Activated B cell treated with CpG ODN at 0.5 μM for 24 hours (primary cell): Measurements from ENCODE around the gene CAPSL. TPM values are rescaled to one million over a fixed set of nuclear protein-coding genes. Genes with fewer than 3 reads are reported as not detected.

Experiments
- ATAC-seq: fragments of 200-7000 bp; cut with Tn5 transposase; one replicate; pipeline ENCODE4 v1.10.0; 2021; ENCODE audit warnings: low read depth, mild to moderate bottlenecking, moderate library complexity
- CTCF ChIA-PET: fragments of 350-600 bp; sonication (Branson Sonifier 250); formaldehyde crosslinking; loops from one replicate; lab custom pipeline; 2021; ENCODE audit warnings: antibody characterized with exemption; lab: Charles Lee
- POLR2A ChIA-PET: fragments of 350-600 bp; sonication (Branson Sonifier 250); formaldehyde crosslinking; loops from one replicate; lab custom pipeline; 2021; ENCODE audit warnings: antibody characterized with exemption; lab: Charles Lee
- DNase-seq: peaks from one replicate; pipeline ENCODE4 v3.0.0; 2022
- H3K27ac Mint-ChIP-seq: one replicate; pipeline ENCODE4 v1.8.0; 2020; ENCODE audit warnings: mixed read lengths
- H3K27me3 Mint-ChIP-seq: one replicate; pipeline ENCODE4 v1.8.0; 2021; ENCODE audit warnings: mixed read lengths
- H3K36me3 Mint-ChIP-seq: one replicate; pipeline ENCODE4 v1.8.0; 2021; ENCODE audit warnings: low read depth, mixed read lengths
- H3K4me1 Mint-ChIP-seq: one replicate; pipeline ENCODE4 v1.8.0; 2021; ENCODE audit warnings: mixed read lengths
- H3K4me3 Mint-ChIP-seq: one replicate; pipeline ENCODE4 v1.8.0; 2020; ENCODE audit warnings: mild to moderate bottlenecking, mixed read lengths
- H3K9me3 Mint-ChIP-seq: one replicate; pipeline ENCODE4 v1.8.0; 2020; ENCODE audit warnings: mixed read lengths
- intact Hi-C: fragments of 100-400 bp; cut with micrococcal nuclease; formaldehyde crosslinking; loops from one replicate; pipeline ENCODE4 v1.15.1; 2024
- total RNA-seq: library from RNA; stranded (reverse); gene quantifications from 2 replicates; pipeline ENCODE4 v1.2.3, GENCODE V29; 2022
- TF ChIP-seq, protein P1 (sequence below): fragments of 200-600 bp; IDR thresholded peaks from one replicate; pipeline ENCODE4 v1.8.0; 2022; ENCODE audit warnings: antibody characterized with exemption, mild to moderate bottlenecking

CAPSL gene
- total RNA-seq, 1 donor from 2014 or later: not detected

DNA sequence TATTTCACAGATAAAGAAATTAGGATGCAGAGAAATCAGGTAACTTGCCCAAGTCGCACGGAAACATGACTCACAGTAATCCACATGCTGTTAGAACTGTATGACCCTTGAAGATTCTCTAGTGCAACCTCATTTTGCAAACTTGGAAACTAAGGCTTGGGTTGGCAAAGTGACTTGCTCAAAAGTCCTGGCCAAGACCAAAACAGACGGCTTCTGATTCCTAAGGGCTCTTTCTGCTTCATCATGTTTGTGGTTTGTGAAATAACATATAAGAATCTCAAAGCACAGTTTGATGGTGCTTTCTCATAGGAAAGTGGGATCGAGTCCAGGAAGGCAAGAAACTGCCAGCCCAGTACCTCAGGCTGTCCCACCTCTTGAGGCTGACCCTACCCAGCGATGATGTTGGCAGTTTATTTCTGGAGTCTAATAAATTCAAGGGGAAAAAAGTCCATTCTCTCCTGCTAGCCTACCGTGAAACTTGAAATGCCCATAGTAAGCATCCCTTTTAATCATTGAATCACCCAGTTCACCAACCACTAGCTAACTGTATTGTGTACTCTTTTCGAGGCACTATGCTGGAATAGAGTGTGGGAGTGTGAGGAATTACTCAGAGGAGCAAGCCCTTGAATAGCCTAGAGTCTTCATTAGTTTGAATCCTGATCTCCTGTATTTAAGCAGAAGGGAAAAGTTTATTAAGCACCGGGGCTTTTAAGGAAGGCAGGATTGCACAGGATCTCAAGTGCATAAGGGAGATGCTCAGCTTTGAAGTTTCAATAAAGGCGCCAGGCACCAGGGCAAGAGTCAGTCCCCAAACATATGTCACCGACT, 14.1 kb downstream of the CAPSL start:
- Mint-ChIP-seq H3K9me3 (peaks cover 3% of the 10 kb centered on the region), H3K36me3 (no peaks in the 10 kb centered on the region), H3K4me1 (peaks cover 7% of the 10 kb centered on the region), H3K4me3 (no peak overlapping the region), H3K27ac (no peak overlapping the region), H3K27me3 (peaks cover 21% of the 10 kb centered on the region)
- DNase-seq (no peak), ATAC-seq (no peak)
- intact Hi-C loops: no loop called here
- CTCF ChIA-PET: interaction anchor here (1.2 to 3.0 kb wide), 5 partner anchors 146 to 834 kb away, joined by 3 to 22 read pairs (median 6); no protein-coding TSS in a partner anchor
- TF ChIP-seq, protein P1, sequence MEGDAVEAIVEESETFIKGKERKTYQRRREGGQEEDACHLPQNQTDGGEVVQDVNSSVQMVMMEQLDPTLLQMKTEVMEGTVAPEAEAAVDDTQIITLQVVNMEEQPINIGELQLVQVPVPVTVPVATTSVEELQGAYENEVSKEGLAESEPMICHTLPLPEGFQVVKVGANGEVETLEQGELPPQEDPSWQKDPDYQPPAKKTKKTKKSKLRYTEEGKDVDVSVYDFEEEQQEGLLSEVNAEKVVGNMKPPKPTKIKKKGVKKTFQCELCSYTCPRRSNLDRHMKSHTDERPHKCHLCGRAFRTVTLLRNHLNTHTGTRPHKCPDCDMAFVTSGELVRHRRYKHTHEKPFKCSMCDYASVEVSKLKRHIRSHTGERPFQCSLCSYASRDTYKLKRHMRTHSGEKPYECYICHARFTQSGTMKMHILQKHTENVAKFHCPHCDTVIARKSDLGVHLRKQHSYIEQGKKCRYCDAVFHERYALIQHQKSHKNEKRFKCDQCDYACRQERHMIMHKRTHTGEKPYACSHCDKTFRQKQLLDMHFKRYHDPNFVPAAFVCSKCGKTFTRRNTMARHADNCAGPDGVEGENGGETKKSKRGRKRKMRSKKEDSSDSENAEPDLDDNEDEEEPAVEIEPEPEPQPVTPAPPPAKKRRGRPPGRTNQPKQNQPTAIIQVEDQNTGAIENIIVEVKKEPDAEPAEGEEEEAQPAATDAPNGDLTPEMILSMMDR: no peak
- POLR2A ChIA-PET: no interaction called here

DNA sequence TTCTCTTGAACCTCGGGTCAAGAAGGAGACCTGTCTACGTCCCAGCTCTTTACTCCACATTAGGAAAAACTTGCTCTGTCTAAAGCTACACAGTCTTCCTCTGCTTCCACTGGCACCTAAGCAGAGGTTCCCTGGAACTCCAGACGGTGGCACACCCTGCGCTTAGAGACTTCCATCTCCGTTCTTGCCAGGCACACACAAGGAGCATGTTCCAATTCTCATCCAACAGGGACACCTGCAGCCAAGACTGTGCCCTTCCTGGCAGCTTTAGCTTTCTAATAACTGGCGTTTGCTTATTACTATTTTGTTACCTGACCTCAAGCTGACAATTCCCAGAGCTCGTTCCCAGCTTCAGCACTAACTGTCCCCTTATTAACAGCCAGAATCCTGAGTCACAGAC, 16.0 kb downstream of the CAPSL start:
- TF ChIP-seq, protein P1: no peak
- Mint-ChIP-seq H3K27me3 (peaks cover 21% of the 10 kb centered on the region), H3K9me3 (peaks cover 4% of the 10 kb centered on the region), H3K4me1 (peaks cover 7% of the 10 kb centered on the region), H3K27ac (no peak overlapping the region), H3K4me3 (no peak overlapping the region), H3K36me3 (no peaks in the 10 kb centered on the region)
- ATAC-seq (no peak), DNase-seq (no peak)
- intact Hi-C loops: no loop called here
- ChIA-PET CTCF (no interaction called here), POLR2A (no interaction called here)

DNA sequence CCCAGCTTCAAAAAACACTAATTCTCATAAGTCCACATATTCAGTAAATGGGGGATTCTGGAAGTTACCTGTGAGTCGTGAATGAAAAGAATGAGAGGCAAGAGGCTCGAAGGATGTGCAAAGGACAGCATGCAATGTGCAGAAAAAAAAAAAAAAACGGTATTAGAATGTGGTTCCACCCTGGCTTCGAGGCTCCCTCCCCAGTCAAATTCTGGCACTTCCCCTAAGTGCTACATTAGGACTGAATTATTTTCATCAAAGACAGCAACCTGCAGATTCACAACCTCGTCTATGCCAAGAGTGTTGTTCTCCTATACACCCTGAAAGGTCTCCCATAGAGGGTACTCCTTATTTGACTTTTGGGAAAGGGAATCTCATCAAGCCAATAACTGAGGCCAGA, 16.5 kb downstream of the CAPSL start:
- ChIA-PET CTCF (no interaction called here), POLR2A (no interaction called here)
- H3K27me3 Mint-ChIP-seq: peaks cover 21% of the 10 kb centered on the region
- ATAC-seq: no peak
- intact Hi-C loops: no loop called here
- no peak overlapping the region for H3K27ac Mint-ChIP-seq
- H3K4me3 Mint-ChIP-seq: no peak overlapping the region
- DNase-seq: no peak
- H3K4me1 Mint-ChIP-seq: peaks cover 7% of the 10 kb centered on the region
- TF ChIP-seq, protein P1: no peak
- H3K9me3 Mint-ChIP-seq: peaks cover 4% of the 10 kb centered on the region
- H3K36me3 Mint-ChIP-seq: no peaks in the 10 kb centered on the region

DNA sequence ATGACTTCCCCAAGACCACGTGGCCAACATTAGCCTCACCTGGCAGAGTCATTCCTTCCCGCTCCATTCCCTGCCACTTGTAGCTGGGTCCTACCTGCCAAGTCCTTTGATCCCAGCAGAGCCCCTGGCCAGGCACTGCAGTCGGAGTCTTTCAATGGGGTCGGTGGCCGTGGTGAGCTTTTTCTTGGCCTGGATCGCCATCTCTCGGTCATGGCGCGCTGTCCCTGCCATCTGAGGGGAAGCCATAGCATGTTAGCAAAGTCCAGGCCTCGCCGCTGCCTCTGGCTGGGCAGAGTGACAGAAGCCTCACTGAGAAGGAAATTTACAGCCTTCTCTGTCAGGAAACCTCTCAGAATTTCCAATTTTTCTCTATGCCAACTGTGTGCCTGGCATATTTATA, 17.5 kb downstream of the CAPSL start:
- intact Hi-C loops: no loop called here
- H3K36me3 Mint-ChIP-seq: no peaks in the 10 kb centered on the region
- ATAC-seq (no peak), DNase-seq (no peak)
- peaks cover 4% of the 10 kb centered on the region for H3K9me3 Mint-ChIP-seq
- peaks cover 15% of the 10 kb centered on the region for H3K27me3 Mint-ChIP-seq
- ChIA-PET POLR2A (no interaction called here), CTCF (interaction anchor here (1.3 kb wide), 1 partner anchor 270 kb away, joined by 3 read pairs; no protein-coding TSS in a partner anchor)
- no peak overlapping the region for H3K4me3 Mint-ChIP-seq
- no peak overlapping the region for H3K27ac Mint-ChIP-seq
- TF ChIP-seq, protein P1: no peak
- H3K4me1 Mint-ChIP-seq: peaks cover 7% of the 10 kb centered on the region

DNA sequence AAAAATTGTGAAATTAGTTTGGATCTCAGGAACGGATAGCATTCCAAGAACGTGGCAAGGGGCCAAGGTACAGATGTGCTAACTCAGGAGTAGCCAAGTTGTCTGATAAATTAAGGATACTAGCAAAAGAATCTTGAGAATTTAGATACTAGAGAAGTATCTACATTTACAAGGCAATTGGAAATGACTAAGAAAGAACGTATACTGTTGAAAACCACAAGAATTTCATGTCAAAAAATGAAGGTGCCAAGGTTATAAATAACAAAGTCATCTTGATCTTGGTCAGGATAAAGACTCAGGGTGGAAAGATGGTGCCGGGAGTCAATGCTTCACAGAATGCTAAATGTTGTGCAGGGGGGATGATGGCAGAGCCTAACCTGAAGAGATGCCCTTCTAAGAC, 19.2 kb downstream of the CAPSL start:
- Mint-ChIP-seq H3K4me1 (no peaks in the 10 kb centered on the region), H3K36me3 (no peaks in the 10 kb centered on the region), H3K27me3 (peaks cover 8% of the 10 kb centered on the region), H3K27ac (no peak overlapping the region), H3K4me3 (no peak overlapping the region), H3K9me3 (peaks cover 4% of the 10 kb centered on the region)
- CTCF ChIA-PET: no interaction called here
- TF ChIP-seq, protein P1: no peak
- no peak for DNase-seq
- intact Hi-C loops: no loop called here
- ATAC-seq: no peak
- POLR2A ChIA-PET: no interaction called here
